ENCODE measurements around the gene AOAH. TPM values are rescaled to one million over a fixed set of nuclear protein-coding genes. Genes with fewer than 3 reads are reported as not detected.

The AOAH gene
- total RNA-seq, 6 experiments from 2014 or later = not detected

- Mint-ChIP-seq H3K27me3 (ENCODE audit: insufficient read depth) (no peaks in the 10 kb centered on the region; the same call in 1 of the 2 replicates), H3K27ac (no peak overlapping the region), H3K4me1 (ENCODE audit: low read depth) (no peaks in the 10 kb centered on the region), H3K4me3 (no peak overlapping the region), H3K9me3 (peaks cover 58% of the 10 kb centered on the region), H3K36me3 (ENCODE audit: low read depth) (no peaks in the 10 kb centered on the region)
- TF ChIP-seq CTCF (IDR thresholded peaks at IDR 0.05) = no peak
- DNase-seq = no peak
These were observed 22.1 kb upstream of the AOAH start for GRCh38 chr7:36746347-36746746.

GRCh38 chr7:36742911-36743775, 18.8 kb upstream of the AOAH start:
- H3K4me1 Mint-ChIP-seq (ENCODE audit: low read depth) = no peaks in the 10 kb centered on the region

GRCh38 chr7:36741866-36742265, 17.6 kb upstream of the AOAH start:
- DNase-seq = no peak
- no peaks in the 10 kb centered on the region; the same call in none of the 2 replicates for H3K27me3 Mint-ChIP-seq (ENCODE audit: insufficient read depth)
- peaks cover 48% of the 10 kb centered on the region for H3K9me3 Mint-ChIP-seq
- H3K4me3 Mint-ChIP-seq = no peak overlapping the region
- H3K27ac Mint-ChIP-seq = no peak overlapping the region
- no peaks in the 10 kb centered on the region for H3K4me1 Mint-ChIP-seq (ENCODE audit: low read depth)
- no peak for TF ChIP-seq CTCF (IDR thresholded peaks at IDR 0.05)
- H3K36me3 Mint-ChIP-seq (ENCODE audit: low read depth) = no peaks in the 10 kb centered on the region

More at GRCh38 chr7:36742911-36743775, 18.8 kb upstream of the AOAH start:
- Mint-ChIP-seq H3K4me3 (no peak overlapping the region), H3K36me3 (ENCODE audit: low read depth) (no peaks in the 10 kb centered on the region), H3K27ac (no peak overlapping the region), H3K27me3 (ENCODE audit: insufficient read depth) (no peaks in the 10 kb centered on the region; the same call in none of the 2 replicates), H3K9me3 (peaks cover 57% of the 10 kb centered on the region)
- DNase-seq = no peak
- no peak for TF ChIP-seq CTCF (IDR thresholded peaks at IDR 0.05)

- no peak overlapping the region for H3K27ac Mint-ChIP-seq
- no peaks in the 10 kb centered on the region for H3K4me1 Mint-ChIP-seq (ENCODE audit: low read depth)
- TF ChIP-seq CTCF (IDR thresholded peaks at IDR 0.05) = no peak
- H3K9me3 Mint-ChIP-seq = peaks cover 31% of the 10 kb centered on the region
- DNase-seq = no peak
- no peaks in the 10 kb centered on the region; the same call in 1 of the 2 replicates for H3K27me3 Mint-ChIP-seq (ENCODE audit: insufficient read depth)
- H3K36me3 Mint-ChIP-seq (ENCODE audit: low read depth) = no peaks in the 10 kb centered on the region; the same call in 1 of the 2 replicates
- H3K4me3 Mint-ChIP-seq = no peak overlapping the region
These were observed 15.1 kb upstream of the AOAH start for GRCh38 chr7:36739351-36739750.

- H3K4me3 Mint-ChIP-seq = no peak overlapping the region
- H3K27me3 Mint-ChIP-seq (ENCODE audit: insufficient read depth) = no peaks in the 10 kb centered on the region; the same call in 1 of the 2 replicates
- no peaks in the 10 kb centered on the region; the same call in 1 of the 2 replicates for H3K36me3 Mint-ChIP-seq (ENCODE audit: low read depth)
- DNase-seq = no peak
- no peaks in the 10 kb centered on the region for H3K4me1 Mint-ChIP-seq (ENCODE audit: low read depth)
- peaks cover 36% of the 10 kb centered on the region for H3K9me3 Mint-ChIP-seq
- H3K27ac Mint-ChIP-seq = no peak overlapping the region
- TF ChIP-seq CTCF (IDR thresholded peaks at IDR 0.05) = no peak
These were observed 12.6 kb upstream of the AOAH start for GRCh38 chr7:36736899-36737211.

All from HFFc6 (cell line).